ENCODE results near the gene EIF1B. TPM values are rescaled to one million over a fixed set of nuclear protein-coding genes. Genes with fewer than 3 reads are reported as not detected.

The EIF1B gene
- total RNA-seq, 2 experiments from 2014 or later, result 38.2 to 42.3 TPM

- Mint-ChIP-seq H3K27me3 (peaks cover 20% of the 10 kb centered on the region), H3K36me3 (ENCODE audit: low read depth) (no peaks in the 10 kb centered on the region), H3K4me1 (ENCODE audit: low read depth) (no peaks in the 10 kb centered on the region), H3K27ac (no peak overlapping the region), H3K9me3 (peaks cover 4% of the 10 kb centered on the region), H3K4me3 (no peak overlapping the region)
- POLR2A ChIA-PET, result no interaction called here
- CTCF ChIA-PET, result no interaction called here
- no peak for TF ChIP-seq CTCF (IDR thresholded peaks at IDR 0.05)
- DNase-seq (no peak), ATAC-seq (no peak)
- intact Hi-C loops (cut with micrococcal nuclease), result no loop called here
These were observed 41.0 kb downstream of the EIF1B start for GRCh38 chr3:40350529-40350928.

GRCh38 chr3:40355410-40355809, 45.9 kb downstream of the EIF1B start:
- ATAC-seq, result no peak
- peaks cover 23% of the 10 kb centered on the region for H3K27me3 Mint-ChIP-seq
- POLR2A ChIA-PET, result no interaction called here
- intact Hi-C loops (cut with micrococcal nuclease), result no loop called here
- no peak overlapping the region for H3K4me3 Mint-ChIP-seq
- DNase-seq, result no peak
- H3K9me3 Mint-ChIP-seq, result peaks cover 4% of the 10 kb centered on the region
- no peak for TF ChIP-seq CTCF (IDR thresholded peaks at IDR 0.05)
- CTCF ChIA-PET, result no interaction called here
- no peak overlapping the region for H3K27ac Mint-ChIP-seq
- H3K4me1 Mint-ChIP-seq (ENCODE audit: low read depth), result no peaks in the 10 kb centered on the region
- H3K36me3 Mint-ChIP-seq (ENCODE audit: low read depth), result no peaks in the 10 kb centered on the region

DNA sequence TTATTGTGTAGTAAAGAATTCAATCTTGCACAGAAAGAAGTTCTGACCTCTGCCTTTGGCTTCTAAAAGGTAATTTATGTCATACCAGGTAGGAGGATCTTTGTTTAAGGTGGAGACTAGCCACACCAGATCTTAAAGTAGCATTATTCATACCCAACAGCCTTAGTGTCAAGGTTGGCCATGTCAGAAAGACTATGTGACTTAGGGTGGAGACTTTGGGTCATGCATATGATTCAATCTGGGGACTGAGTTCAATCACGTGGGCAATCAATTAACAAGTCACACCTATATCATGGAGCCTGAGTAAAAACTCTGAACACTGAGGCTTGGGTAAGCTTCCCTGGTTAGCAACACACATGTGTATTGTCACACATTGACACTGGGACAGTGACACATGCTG, 48.9 kb downstream of the EIF1B start:
- Mint-ChIP-seq H3K27ac (no peak overlapping the region), H3K9me3 (no peaks in the 10 kb centered on the region), H3K27me3 (peaks cover 15% of the 10 kb centered on the region), H3K4me1 (ENCODE audit: low read depth) (no peaks in the 10 kb centered on the region), H3K4me3 (no peak overlapping the region), H3K36me3 (ENCODE audit: low read depth) (no peaks in the 10 kb centered on the region)
- no peak for DNase-seq
- ATAC-seq, result no peak
- ChIA-PET CTCF (no interaction called here), POLR2A (no interaction called here)
- no peak for TF ChIP-seq CTCF (IDR thresholded peaks at IDR 0.05)
- intact Hi-C loops (cut with micrococcal nuclease), result no loop called here

Other genes with a start within 250 kb of the EIF1B start
- not detected for gene ENTPD3, start 77.5 kb downstream of the EIF1B start, total RNA-seq
- 1,000 to 10,000 TPM; 3,410 to 3,594 TPM for gene RPL14, start 147.6 kb downstream of the EIF1B start, total RNA-seq
- 1 to 10 TPM; 5.7 to 6.3 TPM for gene ZNF619, start 167.4 kb downstream of the EIF1B start, total RNA-seq
- 1 to 10 TPM; 2.5 to 3.6 TPM for gene ZNF620, start 196.3 kb downstream of the EIF1B start, total RNA-seq
- 10 to 100 TPM; 18.5 to 19.1 TPM for gene ZNF621, start 215.3 kb downstream of the EIF1B start, total RNA-seq

Measured in activated CD8-positive, alpha-beta T cell treated with anti-CD3 and anti-CD28 coated beads for 36 hours (primary cell).